ENCODE measurements around the gene UBL7. TPM values are rescaled to one million over a fixed set of nuclear protein-coding genes. Genes with fewer than 3 reads are reported as not detected.

UBL7 gene
- total and polyA plus RNA-seq, 2 donors (not counting 1 experiment from before 2014, with no cell fraction given) = 44.4 to 73.9 TPM

DNA sequence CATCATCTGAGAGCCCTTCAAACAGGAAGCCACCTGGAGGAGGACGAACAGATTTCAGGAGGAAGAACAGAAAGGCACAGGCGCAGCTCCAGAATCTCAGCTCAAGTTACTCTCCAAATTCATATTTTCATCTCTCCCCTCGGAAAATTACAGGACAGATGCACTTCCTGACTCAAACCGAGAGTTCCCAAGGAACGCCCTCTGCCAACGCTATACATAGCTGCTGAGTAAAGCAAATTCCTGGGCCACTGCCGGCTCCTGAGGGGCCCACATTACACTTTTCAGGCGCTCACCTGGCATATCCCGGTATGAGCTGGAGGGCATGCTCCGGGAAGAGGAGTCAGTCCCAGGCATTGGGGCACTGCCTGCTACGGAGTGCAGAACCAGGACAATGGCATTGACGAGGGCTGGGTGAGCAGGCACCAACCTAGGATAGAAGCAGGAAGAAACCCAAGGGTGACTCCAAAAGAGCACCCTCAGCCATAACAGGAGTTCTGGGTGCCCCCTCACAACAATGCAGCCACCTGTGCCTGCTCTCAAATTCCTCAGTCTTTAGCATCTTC, 11.2 kb downstream of the UBL7 start:
- Histone ChIP-seq H3K27ac (ENCODE audit: low read length in 2 of 2) (no peak overlapping the region), H2AFZ (ENCODE audit: insufficient read depth, low read depth, low read length, poor library complexity, severe bottlenecking) (no peak overlapping the region), H4K20me1 (ENCODE audit: control insufficient read depth, insufficient read depth, low read length, poor library complexity, severe bottlenecking) (peaks cover 3% of the 10 kb centered on the region), H3K27me3 (replicated peaks in 1 of 4; ENCODE audit: control extremely low read depth in 1 of 4, control insufficient read depth in 3 of 4, insufficient read depth in 4 of 4, low read length in 3 of 4) (no peaks in the 10 kb centered on the region), H3K9ac (ENCODE audit: low read length) (no peak overlapping the region), H3K36me3 (replicated peaks in 1 of 2; ENCODE audit: control extremely low read depth in 1 of 2, control insufficient read depth in 1 of 2, extremely low read depth in 1 of 2, insufficient read depth in 2 of 2, low read length in 1 of 2) (peaks cover 2 to 94% of the 10 kb centered on the region in 2 experiments), H3K79me2 (ENCODE audit: control insufficient read depth, insufficient read depth, low read length) (peaks cover 12% of the 10 kb centered on the region), H3K4me3 (ENCODE audit: control extremely low read depth in 1 of 5, extremely low read depth in 1 of 5, insufficient read depth in 1 of 5, low read depth in 2 of 5, low read length in 4 of 5) (no peak overlapping the region), H3K4me2 (replicated peaks; ENCODE audit: low read depth, low read length, poor library complexity, severe bottlenecking) (no peak overlapping the region), H3K4me1 (ENCODE audit: control insufficient read depth in 2 of 2, insufficient read depth in 2 of 2, low read length in 2 of 2) (no peaks in the 10 kb centered on the region), H3K9me3 (ENCODE audit: control extremely low read depth in 1 of 3, control insufficient read depth in 2 of 3, insufficient read depth in 1 of 3, low read length in 2 of 3) (no peaks in the 10 kb centered on the region)
- H3K4me3 Mint-ChIP-seq = no peak overlapping the region
- no peak for DNase-seq
- no peak for ATAC-seq (ENCODE audit: low read depth)
- no peaks in the 10 kb centered on the region for H3K4me1 Mint-ChIP-seq
- 97% methylated on average over 11 of the region's 12 CpGs for WGBS (ENCODE audit: insufficient coverage)
- ChIA-PET POLR2A (no interaction called here), CTCF (interaction anchor here (1.2 to 26.1 kb wide), 4 partner anchors 10 to 186 kb away, joined by 4 to 855 read pairs (median 4); no protein-coding TSS in a partner anchor)
- H3K27me3 Mint-ChIP-seq = no peaks in the 10 kb centered on the region
- H3K9me3 Mint-ChIP-seq (ENCODE audit: insufficient read depth) = no peaks in the 10 kb centered on the region
- no peak overlapping the region for H3K27ac Mint-ChIP-seq
- TF ChIP-seq EZH2 (IDR thresholded peaks at IDR 0.05; ENCODE audit: borderline replicate concordance, insufficient read depth, low read depth, low read length, poor library complexity, severe bottlenecking) = no peak
- TF ChIP-seq, protein P1, sequence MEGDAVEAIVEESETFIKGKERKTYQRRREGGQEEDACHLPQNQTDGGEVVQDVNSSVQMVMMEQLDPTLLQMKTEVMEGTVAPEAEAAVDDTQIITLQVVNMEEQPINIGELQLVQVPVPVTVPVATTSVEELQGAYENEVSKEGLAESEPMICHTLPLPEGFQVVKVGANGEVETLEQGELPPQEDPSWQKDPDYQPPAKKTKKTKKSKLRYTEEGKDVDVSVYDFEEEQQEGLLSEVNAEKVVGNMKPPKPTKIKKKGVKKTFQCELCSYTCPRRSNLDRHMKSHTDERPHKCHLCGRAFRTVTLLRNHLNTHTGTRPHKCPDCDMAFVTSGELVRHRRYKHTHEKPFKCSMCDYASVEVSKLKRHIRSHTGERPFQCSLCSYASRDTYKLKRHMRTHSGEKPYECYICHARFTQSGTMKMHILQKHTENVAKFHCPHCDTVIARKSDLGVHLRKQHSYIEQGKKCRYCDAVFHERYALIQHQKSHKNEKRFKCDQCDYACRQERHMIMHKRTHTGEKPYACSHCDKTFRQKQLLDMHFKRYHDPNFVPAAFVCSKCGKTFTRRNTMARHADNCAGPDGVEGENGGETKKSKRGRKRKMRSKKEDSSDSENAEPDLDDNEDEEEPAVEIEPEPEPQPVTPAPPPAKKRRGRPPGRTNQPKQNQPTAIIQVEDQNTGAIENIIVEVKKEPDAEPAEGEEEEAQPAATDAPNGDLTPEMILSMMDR (IDR thresholded peaks at IDR 0.05) = no peak
- intact Hi-C loops (cut with micrococcal nuclease) = no loop called here

DNA sequence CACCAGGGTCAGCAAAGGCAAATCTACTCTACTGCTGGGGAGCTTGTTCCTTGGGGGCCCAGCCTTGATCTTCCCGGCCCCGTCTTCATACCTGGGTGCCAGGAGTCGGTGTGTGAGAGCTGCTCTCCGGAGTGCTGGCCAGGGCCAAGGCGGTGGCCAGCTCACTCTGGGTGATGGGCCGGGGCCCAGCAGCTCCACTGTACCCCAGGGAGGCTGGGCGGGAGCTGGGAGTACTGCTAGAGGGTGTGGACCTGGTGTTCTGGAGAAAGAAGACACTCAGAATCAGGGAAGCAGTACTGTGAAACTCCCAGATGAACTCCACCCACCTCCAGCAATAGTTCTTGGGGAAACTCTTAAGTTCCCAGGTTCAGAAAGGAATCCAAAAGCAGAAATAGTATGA, 11.9 kb downstream of the UBL7 start:
- H3K9ac ChIP-seq (ENCODE audit: low read length) = no peak overlapping the region
- ATAC-seq (ENCODE audit: low read depth) = no peak
- H3K79me2 ChIP-seq (ENCODE audit: control insufficient read depth, insufficient read depth, low read length) = peaks cover 12% of the 10 kb centered on the region
- no peak overlapping the region for H3K4me2 ChIP-seq (replicated peaks; ENCODE audit: low read depth, low read length, poor library complexity, severe bottlenecking)
- peaks cover 2 to 91% of the 10 kb centered on the region in 2 experiments for H3K36me3 ChIP-seq (replicated peaks in 1 of 2; ENCODE audit: control extremely low read depth in 1 of 2, control insufficient read depth in 1 of 2, extremely low read depth in 1 of 2, insufficient read depth in 2 of 2, low read length in 1 of 2)
- TF ChIP-seq EZH2 (IDR thresholded peaks at IDR 0.05; ENCODE audit: borderline replicate concordance, insufficient read depth, low read depth, low read length, poor library complexity, severe bottlenecking) = no peak
- TF ChIP-seq, protein P1 (IDR thresholded peaks at IDR 0.05) = no peak
- Mint-ChIP-seq H3K27ac (no peak overlapping the region), H3K9me3 (ENCODE audit: insufficient read depth) (no peaks in the 10 kb centered on the region), H3K27me3 (no peaks in the 10 kb centered on the region), H3K4me1 (no peaks in the 10 kb centered on the region), H3K4me3 (no peak overlapping the region)
- DNase-seq = no peak
- H3K4me1 ChIP-seq (ENCODE audit: control insufficient read depth in 2 of 2, insufficient read depth in 2 of 2, low read length in 2 of 2) = no peaks in the 10 kb centered on the region
- H4K20me1 ChIP-seq (ENCODE audit: control insufficient read depth, insufficient read depth, low read length, poor library complexity, severe bottlenecking) = peaks cover 3% of the 10 kb centered on the region
- no peaks in the 10 kb centered on the region for H3K9me3 ChIP-seq (ENCODE audit: control extremely low read depth in 1 of 3, control insufficient read depth in 2 of 3, insufficient read depth in 1 of 3, low read length in 2 of 3)
- ChIA-PET POLR2A (no interaction called here), CTCF (interaction anchor here (1.2 to 26.1 kb wide), 5 partner anchors 9 to 186 kb away, joined by 4 to 855 read pairs (median 4); partner anchors contain the start of gene SEMA7A)
- H3K27me3 ChIP-seq (replicated peaks in 1 of 4; ENCODE audit: control extremely low read depth in 1 of 4, control insufficient read depth in 3 of 4, insufficient read depth in 4 of 4, low read length in 3 of 4) = no peaks in the 10 kb centered on the region
- H3K27ac ChIP-seq (ENCODE audit: low read length in 2 of 2) = no peak overlapping the region
- intact Hi-C loops (cut with micrococcal nuclease) = no loop called here
- H3K4me3 ChIP-seq (ENCODE audit: control extremely low read depth in 1 of 5, extremely low read depth in 1 of 5, insufficient read depth in 1 of 5, low read depth in 2 of 5, low read length in 4 of 5) = no peak overlapping the region
- 100% methylated on average over 6 of the region's 7 CpGs for WGBS (ENCODE audit: insufficient coverage)
- no peak overlapping the region for H2AFZ ChIP-seq (ENCODE audit: insufficient read depth, low read depth, low read length, poor library complexity, severe bottlenecking)

Measured in B cell (primary cell).